ENCODE measurements around the gene TEX36.
"Not testable (repeated sequence)": the region's sequence is repeated elsewhere in the genome, so short reads cannot be mapped to it uniquely, and the experiment has no call there.

The TEX36 gene

DNA sequence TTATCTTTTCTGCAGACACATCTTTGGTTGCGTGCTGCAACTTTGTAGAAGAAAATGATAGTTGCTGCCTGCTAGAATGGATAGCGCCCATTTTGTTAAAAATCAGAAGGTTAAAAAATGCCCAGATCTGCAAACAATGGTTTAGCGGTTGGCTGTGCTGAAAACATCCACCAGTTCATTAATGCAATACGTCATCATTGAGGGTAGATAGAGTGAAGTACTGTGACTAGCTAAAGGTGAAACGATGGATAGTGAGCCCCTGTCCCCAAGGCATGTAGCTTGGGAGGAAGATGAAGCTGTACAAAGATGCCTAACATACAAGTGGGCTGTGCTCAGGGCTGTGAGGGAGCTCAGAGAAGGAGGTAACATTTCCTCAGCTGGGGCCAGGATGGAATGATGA lies 48.4 kb downstream of the TEX36 start:
- DNase-seq (ENCODE audit: low read depth, low spot score): no peak

DNA sequence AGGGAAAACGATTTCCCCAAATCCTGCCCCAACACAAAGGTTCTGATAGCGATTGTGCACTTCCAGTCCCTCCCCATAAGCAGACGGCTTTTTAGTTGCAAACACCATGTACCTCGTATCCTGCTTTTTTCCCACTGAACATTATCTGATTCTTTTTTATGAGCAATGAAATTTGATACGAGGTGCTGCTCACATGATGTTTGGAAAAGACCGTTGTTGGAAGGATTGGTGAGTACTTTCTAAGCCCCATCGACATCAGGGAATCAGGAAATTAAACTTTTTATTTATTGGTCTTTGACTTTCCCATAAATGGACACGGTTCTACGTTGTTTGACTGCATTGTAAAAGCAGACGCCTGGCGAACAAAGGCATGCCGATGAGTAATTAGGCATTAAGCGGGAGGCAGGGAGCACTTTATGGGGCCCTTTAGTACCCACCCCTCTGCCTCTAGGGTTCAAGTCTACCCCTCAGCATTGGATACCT lies 49.4 kb downstream of the TEX36 start:
- no peak for DNase-seq (ENCODE audit: low read depth, low spot score)

DNA sequence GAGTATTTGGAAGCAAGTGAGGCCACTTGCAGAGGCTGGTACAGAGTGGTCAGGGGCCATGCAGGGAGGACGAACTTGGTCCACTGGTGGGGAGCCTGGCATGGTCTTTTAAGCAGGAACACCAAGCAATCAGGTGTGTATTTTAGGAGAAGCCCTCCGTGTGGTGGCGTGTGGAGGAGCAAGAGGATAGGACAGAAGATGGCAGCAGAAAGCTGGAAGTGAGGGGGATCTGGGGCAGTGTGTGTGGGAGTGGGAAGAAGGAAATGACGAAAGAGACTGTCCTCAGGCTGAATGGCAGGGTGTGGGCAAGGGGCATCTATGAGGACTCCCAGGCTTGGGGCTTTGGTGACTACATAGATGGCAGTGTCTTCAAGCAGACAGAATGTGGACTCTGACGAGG lies 51.2 kb downstream of the TEX36 start:
- no peak for DNase-seq (ENCODE audit: low read depth, low spot score)

- DNase-seq (ENCODE audit: low read depth, low spot score): no peak
Measured at GRCh38 chr10:125629758-125630376, 53.1 kb downstream of the TEX36 start.

DNA sequence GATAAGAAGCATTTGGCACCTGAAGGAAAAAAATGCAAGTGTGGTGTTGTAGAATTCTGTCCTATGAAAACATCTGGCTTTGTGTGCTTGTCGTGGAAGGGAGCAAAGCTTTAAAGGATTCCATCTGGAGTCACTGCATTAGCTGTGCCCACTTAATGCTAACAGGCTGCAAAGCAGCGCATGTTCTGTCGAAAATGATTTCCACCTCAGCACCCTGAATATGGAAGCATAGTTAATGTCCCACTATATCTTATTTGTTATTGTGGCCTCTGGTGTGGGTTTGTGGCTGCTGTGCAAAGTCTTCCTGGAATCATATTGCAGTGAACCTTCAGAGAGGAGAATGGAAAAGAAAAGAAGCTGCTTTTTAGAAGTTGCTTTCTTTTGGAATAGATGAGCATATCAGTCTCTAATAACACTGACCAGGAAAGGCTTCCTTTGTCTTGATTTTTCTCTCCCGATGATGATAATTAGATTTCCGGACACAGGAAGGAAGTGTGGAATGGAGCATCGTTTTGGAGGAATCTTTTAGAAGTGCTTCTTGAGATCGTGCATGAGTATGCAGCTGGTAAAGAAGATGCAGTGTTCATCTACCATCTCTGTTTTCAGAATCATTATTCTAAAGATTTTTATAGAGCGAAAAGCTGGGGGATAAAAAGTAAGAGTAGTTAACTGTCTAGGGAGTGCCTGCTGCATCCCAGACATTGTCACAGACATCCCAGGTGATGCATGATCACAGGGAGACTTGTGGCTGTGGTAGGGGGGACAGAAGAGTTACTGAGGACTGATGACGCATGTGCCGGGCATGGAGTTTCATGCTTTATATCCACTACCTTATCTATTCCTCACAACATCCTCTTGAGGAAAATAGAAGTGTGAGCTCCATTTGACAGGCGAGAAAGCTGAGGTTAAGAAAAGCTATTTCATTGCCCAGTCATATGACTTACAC lies 54.6 kb downstream of the TEX36 start:
- no peak for DNase-seq (ENCODE audit: low read depth, low spot score)

- no peak for DNase-seq (ENCODE audit: low read depth, low spot score)
Measured at GRCh38 chr10:125627646-125628045, 55.3 kb downstream of the TEX36 start.

- no peak for DNase-seq (ENCODE audit: low read depth, low spot score)
Measured at GRCh38 chr10:125626671-125627070, 56.3 kb downstream of the TEX36 start.

GRCh38 chr10:125625586-125625985 lies 57.4 kb downstream of the TEX36 start:
- DNase-seq (ENCODE audit: low read depth, low spot score): no peak

- no peak for DNase-seq (ENCODE audit: low read depth, low spot score)
Measured at GRCh38 chr10:125624800-125625199, 58.2 kb downstream of the TEX36 start.

- no peak for DNase-seq (ENCODE audit: low read depth, low spot score)
Measured at GRCh38 chr10:125621052-125621451, 61.9 kb downstream of the TEX36 start.

- DNase-seq (ENCODE audit: low read depth, low spot score): no peak
Measured at GRCh38 chr10:125620401-125620800, 62.6 kb downstream of the TEX36 start.

GRCh38 chr10:125613062-125613461 lies 69.9 kb downstream of the TEX36 start:
- not testable (repeated sequence) for DNase-seq (ENCODE audit: low read depth, low spot score)

- no peak for DNase-seq (ENCODE audit: low read depth, low spot score)
Measured at GRCh38 chr10:125611756-125612155, 71.2 kb downstream of the TEX36 start.

DNA sequence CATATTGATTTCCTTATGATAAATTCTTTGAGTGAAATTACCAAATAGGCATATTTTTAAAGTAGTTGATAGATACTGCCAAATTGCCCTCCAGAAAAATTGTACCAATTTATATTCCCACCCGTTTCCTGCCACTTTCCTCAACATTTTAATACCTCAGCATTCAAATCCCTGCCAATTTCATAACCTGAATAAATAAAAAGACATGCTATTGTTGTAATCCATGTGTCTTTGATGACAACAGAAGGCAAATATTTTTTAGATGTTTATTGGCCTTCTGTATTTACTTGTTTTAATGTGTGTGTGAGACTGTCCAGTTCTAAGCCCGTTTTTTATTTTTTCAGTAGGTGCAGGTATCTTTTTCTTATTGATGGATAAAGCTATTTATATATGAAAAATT lies 71.7 kb downstream of the TEX36 start:
- DNase-seq (ENCODE audit: low read depth, low spot score): no peak

DNA sequence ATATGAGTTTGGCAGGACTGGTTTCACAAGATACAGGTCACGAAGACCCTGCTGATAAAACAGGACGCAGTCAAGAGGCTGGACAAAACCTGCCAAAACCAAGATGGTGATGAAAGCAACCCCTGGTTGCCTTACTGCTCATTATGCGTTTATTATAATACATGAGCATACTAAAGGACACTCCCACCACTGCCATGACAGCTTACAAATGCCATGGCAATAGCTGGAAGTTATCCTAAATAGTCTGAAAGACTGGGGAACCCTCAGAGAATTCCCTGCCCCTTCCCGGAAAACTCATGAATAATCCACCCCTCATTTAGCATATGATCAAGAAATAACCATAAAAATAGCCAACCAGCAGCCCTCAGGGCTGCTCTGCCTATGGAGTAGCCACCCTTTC lies 73.1 kb downstream of the TEX36 start:
- DNase-seq (ENCODE audit: low read depth, low spot score): no peak

DNA sequence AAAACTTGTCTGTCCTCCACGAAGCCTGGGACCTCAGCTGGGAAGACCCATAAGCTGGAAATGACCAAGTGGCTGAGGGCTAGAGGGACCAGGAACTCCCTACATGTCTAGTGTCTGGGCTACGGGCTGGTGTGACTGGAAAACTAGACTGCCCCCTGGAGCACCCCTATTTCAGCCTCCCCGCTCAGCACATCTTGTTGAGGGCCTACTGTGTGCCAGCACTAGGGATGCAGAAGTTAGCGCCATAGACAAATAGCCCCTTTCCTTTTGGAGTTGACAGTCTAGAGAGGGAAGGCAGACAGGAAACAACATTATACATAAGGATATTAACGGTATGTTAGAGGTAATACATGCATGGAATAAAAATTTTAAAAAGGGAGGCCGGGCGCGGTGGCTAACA lies 74.5 kb downstream of the TEX36 start:
- no peak for DNase-seq (ENCODE audit: low read depth, low spot score)

DNA sequence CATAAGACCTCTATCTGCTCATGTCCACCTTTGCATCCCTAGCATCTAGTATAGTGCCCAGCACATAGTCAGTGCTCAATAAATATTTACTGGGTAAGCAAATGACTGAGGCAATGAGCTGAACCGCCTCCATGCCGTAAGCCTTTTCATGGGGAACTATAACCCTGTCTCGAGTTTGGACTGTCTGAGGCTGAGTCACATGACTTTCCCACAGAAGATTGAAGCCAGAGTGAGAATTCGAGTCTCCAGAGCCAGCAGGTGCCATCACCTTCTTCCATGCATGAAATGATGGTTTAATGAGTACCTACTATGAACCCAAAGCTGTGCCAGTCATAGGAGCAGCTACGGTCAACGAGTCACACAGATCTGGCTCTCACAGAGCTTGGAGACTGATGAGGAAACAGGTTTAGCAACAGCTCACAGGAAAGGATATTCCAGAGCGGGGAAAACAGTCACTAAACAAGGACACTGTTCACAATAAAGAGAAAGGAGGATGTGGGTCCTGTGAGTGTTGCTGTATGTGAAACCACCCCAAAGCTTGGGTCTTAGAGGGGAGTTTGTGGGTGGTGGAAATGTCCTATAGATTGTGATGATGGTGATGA lies 75.2 kb downstream of the TEX36 start:
- no peak for DNase-seq (ENCODE audit: low read depth, low spot score)

GRCh38 chr10:125606414-125607010 lies 76.5 kb downstream of the TEX36 start:
- no peak for DNase-seq (ENCODE audit: low read depth, low spot score)
